NCI-H2196 (cell line): ENCODE data around the gene UTP14C.
"Not testable (repeated sequence)": the region's sequence is repeated elsewhere in the genome, so short reads cannot be mapped to it uniquely, and the experiment has no call there.

ENCODE experiments used
- DNase-seq: peaks from one replicate; lab custom pipeline; 2025; ENCODE audit not compliant: unreplicated experiment; lab: John Stamatoyannopoulos, UW

Gene UTP14C, protein sequence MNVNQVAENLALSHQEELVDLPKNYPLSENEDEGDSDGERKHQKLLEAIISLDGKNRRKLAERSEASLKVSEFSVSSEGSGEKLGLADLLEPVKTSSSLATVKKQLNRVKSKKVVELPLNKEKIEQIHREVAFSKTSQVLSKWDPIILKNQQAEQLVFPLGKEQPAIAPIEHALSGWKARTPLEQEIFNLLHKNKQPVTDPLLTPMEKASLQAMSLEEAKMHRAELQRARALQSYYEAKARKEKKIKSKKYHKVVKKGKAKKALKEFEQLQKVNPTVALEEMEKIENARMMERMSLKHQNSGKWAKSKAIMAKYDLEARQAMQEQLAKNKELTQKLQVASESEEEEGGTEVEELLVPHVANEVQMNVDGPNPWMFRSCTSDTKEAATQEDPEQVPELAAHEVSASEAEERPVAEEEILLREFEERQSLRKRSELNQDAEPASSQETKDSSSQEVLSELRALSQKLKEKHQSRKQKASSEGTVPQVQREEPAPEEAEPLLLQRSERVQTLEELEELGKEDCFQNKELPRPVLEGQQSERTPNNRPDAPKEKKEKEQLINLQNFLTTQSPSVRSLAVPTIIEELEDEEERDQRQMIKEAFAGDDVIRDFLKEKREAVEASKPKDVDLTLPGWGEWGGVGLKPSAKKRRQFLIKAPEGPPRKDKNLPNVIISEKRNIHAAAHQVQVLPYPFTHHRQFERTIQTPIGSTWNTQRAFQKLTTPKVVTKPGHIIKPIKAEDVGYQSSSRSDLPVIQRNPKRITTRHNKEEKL

DNA sequence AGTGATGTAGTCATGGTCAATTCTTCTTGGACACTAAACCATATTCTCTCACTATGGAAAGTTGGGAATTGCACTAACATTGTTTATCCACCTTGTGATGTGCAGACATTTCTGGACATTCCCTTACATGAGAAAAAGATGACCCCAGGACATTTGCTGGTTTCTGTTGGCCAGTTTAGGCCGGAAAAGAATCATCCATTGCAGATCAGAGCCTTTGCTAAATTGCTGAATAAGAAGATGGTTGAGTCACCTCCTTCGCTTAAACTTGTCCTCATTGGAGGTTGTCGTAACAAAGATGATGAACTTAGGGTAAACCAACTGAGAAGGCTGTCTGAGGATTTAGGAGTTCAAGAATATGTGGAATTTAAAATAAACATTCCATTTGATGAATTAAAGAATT lies at the start of gene UTP14C:
TSS of gene UTP14C (plus strand) at position 211 of the 400 bp plus-strand sequence. CDS start 4,114 bp downstream, outside the sequence.
- DNase-seq, result no peak

DNA sequence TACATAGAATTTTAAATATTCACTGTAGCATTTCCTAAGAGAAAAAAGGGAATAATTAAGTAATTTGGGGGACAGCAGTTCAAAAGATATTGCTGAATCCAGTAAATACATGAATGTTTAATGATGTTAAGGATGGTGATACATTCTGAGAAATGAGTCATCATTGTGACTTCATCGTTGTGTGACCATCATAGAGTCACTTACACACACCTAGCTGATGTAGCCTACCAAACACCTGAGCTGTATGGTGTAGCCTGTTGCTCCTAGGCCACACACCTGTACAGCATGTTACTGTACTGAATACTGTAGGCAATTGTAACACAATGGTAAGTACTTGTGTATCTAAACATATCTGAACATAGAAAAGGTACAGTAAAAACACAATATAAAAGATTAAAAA lies 48.1 kb upstream of the UTP14C start:
- DNase-seq, result no peak

DNA sequence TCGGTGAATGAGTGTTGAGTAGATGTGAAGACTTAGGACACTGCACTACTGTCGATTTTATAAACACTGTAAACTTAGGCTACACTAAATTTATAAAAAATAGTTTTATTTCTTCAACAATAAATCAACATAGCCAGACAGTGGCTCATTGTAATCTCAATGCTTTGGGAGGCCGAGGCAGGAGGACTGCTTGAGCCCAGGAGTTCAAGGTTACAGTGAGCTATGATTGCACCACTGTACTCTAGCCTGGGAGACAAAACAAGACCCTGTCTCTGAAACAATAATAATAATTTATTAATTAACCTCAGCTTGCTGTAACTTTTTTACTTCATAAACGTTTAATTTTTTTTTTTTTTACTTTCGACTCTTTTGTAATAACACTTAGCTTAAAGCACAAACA lies 47.6 kb upstream of the UTP14C start:
- DNase-seq, result no peak

DNA sequence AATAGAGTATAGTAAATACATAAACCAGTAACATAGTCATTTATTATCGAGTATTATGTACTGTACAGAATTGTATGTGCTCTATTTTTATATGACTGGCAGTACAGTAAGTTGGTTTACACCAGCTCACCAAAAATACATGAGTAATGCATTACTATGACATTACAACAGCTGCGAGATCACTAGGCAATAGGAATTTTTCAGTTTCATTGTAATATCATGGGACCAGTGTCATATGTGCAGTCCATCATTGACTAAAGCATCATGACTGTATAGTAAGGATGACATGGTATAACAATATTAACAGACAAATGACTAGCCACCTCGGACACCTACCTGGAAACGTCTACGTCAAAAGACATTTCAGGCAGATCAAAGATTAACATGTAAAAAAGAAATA lies 46.9 kb upstream of the UTP14C start:
- no peak for DNase-seq

DNA sequence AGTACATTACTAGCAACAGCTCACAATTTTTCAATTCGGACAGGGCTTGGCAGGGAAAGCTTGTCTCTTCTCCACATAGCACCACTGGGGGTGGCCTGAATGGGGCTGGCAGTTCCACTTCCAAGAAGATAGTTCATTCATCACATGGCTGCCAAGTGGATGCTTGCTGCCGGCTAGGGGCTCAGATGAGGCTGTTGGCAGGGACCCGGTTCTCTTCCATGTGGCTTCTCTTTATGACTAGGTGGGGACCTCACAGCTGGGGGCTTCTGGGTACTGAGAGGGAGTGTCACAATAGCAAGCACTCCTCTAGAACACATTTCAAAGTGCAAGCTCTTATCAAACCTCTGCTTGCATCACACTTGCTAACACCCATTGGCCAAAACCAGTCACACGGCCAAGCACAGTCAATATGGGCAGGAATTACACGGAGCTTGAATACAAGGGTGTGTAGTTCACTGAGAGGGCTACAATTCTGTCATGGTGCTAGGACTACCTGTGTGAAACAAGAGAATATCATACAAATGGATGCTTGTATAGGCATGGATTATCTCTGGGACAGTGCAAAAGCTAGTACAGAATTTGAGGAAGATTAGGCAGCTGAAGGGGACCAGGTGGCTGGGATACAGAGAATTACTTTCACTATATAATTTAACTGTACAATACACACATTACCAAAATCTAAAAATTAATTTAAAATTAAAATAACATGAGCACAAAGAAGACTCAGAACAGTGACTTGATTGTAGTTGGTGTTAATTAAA lies 45.5 kb upstream of the UTP14C start:
- DNase-seq, result no peak

DNA sequence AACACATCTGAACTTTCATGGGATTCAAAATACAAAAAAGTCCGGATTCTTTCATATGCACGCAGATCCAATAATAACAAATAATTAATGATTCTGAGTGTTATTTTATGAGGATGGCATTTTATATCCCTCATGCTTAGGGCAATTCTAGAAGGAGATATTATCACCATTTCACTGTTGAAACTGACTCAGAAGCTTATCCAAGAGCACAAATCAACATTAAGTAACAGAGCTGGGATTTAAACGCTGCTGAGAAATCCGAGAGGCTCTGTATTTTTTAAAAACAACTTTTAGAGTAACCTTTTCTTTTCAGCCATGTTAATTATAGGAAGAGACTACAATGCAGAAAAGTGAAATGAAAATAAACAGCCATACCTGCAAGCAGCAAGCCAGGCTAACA lies 43.6 kb upstream of the UTP14C start:
- DNase-seq, result no peak

DNA sequence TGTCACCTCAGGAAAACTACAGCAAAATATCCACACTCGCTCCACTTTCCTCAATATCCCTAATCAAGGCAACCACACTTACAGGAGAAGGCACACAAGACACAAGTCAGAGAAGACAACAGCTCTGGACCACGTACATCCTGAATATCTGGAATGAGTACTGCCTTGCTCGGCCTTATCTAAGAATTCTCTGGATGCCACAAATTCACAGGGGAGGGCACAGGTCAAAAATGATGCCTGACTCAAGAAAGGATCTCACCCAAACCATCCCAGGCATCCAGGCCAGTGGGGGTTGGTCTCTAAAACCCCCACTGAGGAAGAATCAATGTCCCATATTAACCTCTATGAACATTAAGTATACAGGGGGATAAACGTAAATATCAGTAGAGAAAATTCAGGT lies 43.1 kb upstream of the UTP14C start:
- DNase-seq, result no peak

DNA sequence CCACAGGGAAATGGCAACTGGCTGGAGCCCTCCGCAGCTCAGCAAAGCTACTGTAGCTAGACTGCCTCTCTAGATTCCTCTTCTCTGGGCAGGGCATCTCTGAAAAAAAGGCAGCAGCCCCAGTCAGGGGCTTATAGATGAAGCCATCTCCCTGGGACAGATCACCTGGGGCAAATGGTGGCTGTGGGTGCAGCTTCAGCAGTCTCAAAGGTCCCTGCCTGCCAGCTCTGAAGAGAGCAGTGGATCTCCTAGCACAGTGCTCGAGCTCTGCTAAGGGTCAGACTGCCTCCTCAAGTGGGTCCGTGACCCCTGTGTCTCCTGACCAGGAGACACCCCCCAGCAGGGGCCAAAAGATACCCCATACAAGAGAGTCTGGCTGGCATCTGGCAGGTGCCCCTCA lies 41.2 kb upstream of the UTP14C start:
- not testable (repeated sequence) for DNase-seq

DNA sequence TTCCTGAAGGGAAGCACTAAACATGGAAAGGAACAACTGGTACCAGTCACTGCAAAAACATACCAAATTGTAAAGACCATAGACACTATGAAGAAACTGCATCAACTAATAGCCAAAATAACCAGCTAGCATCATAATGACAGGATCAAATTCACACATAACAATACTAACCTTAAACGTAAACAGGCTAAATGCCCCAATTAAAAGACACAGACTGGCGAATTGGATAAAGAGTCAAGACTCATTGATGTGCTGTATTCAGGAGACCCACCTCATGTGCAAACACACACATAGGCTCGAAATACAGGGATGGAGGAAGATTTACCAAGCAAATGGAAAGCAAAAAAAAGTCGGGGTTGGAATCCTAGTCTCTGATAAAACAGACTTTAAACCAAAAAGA lies 39.6 kb upstream of the UTP14C start:
- not testable (repeated sequence) for DNase-seq

DNA sequence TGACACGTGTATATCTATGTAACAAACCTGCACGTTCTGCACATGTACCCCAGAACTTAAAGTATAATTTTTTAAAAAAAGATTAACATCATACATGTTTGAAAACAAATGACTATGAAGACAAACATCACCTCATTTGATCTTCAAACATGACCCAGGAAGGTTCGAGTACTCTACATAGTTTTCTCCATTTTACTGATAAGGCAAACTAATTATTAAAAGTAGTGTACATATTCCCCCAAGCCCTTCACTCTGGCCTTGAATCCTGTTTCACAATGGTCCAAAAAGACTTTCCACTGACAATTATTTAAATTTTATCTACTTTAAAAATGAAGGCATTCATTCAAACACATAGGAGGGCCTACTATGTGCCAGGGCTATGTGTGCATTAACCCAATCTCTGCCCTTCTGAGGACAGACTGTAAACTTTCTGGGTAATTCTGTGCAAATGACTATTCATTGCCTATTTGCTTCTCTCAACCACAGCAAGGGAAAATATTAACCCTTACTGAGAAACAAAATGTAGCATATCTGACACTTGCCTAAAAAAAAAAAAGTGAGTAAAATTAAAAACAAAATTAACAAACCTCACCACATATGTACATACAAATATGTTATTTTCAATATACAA lies 35.4 kb upstream of the UTP14C start:
- DNase-seq, result no peak

DNA sequence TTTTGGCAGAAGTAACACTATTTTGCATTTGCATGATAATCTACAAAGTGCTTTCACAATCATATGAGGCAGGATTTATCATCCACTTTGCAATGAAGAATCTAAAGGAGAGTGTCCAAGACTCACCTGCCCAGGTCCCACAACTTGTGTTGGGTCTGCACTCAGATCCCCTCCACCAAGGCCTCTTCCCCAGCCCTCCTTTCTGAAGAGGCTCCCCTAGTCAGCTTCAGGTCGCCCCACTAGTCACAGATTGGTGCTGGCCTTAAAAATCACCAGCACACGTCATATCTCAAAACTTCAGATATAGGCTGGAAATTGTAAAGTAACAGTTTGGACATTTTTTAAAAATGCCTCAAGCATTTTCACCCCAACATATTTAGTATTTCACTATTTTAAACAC lies 30.8 kb upstream of the UTP14C start:
- DNase-seq, result no peak

DNA sequence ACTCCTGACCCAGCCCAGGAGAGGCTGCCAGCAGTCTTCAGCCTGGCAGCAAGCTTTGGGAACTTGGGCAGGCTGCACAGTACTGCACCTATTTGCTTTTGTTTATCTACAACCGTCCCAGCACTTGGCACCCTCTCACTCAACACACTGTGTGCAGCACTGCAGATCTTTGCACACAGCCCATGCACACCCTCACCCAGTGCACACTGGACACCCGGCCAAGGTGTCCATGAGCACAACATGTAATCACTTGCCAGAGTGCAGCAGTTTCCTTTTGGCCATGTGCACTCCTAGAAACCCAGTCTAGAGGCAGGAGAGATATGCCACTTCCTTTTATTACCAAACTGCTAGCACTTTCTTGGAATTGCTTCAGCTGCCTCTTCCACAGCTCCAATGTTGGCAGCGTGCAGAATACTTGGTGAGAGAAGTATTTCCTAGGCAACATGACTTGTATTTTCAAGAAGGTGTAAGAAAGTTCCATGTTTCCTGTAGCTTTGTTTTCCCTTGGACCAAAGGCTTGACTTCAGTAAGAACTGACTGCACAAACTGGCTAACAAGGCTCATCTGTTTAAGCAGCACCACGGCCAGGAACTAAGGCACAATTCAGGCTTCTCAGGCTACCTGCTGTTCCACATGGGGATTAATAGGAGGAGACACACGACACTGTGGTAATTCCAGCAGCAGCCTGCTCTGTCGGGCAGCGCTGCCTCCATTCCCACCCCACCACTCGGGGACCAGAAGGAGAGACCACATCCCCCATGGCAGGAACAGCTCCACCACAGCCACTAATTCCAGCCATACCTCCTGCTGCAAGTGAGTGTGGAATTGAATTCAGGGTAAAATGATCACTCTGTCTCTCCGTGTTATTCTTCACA lies 28.6 kb upstream of the UTP14C start:
- peak; percentile 35 for DNase-seq

DNA sequence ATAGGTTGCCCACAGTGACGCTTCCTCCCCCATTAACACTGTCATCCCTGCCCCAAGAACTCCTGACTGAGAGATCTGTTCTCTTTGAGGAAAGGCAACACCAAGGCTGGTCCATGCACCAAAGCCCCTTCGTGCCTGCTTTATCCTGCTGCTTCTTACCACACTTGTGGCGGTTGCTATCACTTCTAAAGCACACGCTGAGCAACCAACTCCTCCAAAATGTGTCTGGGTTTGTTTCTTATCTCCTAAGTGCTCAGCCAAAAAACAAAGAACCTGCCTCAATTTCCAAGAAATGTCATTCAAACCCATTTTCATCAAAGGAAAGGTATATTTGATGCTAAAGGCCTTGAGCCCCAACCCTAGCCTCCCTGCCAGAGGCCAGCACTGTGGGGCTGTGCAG lies 27.9 kb upstream of the UTP14C start:
- no peak for DNase-seq

DNA sequence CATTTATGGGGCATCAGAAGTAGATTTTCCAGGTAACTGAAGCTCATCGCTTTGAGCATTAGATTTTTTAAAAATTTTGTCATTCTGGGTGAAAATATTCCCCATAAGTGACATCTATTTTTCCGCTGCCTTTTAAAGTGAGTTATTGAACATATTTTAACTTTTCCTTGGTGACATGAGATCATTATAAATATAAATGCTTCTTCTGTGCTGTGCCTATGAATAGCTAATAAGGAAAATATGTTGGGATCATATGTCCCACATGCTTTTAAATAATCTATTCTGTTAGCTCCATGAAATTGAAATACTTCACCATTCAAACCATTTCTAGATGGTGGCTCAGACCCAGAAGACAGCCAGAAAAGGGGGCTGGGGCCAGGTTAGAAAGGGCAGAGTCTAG lies 27.3 kb upstream of the UTP14C start:
- no peak for DNase-seq

DNA sequence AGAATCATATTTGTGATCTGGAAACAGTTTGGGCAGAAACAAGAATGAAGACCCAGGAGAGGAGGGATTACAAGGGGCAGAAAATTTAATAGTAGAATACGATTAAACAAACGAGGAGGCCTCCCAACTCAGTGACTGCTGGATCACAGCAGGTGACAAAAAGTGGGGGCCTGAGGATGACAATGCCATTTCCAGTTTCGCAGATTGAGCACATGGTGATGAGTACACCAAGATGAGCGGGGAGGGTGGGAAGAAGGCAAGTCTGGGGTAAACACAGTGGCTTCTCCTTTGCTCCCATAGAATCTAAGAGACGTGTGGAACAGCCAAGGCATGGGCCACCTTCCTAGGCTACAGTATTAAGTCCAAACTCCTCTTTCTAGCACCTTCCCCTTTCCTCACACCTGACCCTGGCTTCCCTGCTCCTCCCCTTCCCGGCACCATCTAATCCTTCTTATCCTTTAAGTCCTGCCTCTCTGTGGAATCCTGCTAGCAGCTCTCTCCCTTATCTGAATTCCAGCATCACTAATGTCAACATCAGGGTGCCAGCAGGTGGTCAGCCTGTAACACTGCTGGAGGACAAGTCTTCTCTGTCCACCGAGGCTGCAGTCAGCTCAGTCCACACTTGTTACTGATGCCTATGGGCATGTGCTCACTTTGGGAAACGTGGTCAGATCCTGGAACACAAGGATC lies 26.7 kb upstream of the UTP14C start:
- DNase-seq, result peak; percentile 40

DNA sequence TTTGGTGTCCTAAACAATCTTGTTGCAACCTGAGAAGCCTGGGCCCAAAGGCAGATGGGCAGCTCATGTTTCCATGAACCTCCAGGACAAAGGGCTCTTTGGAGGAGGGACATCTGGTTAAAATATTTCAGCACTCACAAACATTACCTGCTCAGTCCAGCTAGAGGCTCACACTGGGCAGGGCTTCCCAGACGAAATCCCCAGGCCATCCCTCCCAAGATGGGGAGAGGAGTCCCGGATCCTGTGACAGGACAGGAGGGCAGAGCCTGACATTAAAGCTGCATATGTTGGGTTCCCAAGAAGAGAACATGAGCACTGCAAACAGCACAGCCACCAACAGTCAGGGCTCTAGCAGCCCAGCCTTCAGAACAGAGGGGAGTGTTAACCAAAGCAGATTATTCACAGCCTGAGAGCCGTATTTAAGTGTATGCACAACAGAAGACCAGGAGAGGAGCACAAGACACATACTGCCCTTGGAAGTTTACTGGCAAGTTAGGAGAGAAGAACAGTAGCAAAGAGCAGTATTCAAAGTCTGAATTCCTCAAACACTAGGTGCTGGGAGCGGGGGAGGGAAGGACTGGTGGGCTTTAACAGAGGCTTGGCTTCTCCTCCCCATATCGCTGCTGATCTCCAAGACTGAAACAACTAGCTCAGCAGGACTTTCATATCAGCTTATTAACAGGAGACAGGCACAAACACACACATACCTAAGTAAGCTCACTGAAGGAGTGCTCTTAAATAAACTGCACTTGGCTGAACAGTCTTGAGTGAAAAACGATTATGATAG lies 25.6 kb upstream of the UTP14C start:
- no peak for DNase-seq

DNA sequence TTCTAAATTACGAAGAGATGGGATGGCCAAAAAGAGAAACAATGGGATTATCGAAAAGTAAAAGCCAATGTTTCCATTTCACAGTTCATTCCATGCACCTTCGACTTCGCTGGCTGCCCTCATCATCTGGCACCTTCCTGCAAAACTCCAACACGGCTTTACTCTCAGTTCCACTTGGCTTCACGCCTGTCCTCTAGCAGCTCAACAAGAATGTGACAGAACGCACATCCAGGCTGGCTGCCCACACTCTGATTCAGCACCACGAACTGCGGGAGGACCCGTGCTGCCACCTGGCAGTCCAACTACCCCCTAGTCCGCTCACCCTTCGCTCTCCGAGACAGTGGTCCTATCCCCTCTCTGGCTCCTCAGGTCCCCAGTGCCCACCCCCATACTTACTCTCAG lies 25.0 kb upstream of the UTP14C start:
- no peak for DNase-seq

DNA sequence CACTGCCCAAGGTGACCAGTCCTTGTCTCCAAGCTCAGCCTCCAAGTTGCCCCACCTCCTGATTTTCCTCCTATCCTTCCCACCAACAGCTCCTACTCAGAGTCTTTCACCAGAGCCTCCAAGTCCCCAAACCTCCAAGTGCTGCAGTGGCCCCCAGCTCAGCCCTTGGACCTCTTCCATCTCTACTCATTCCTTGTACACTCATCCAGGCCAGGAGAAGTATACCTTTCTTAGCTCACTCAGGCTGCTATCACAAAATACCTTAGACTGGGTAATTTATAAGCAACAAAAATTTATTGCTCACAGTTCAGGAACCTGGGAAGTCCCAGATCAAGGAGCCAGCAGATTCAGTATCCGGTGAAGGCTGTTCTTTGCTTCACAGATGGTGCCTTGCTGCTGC lies 24.6 kb upstream of the UTP14C start:
- DNase-seq, result no peak
